Measurements from ENCODE around the gene SNX10.

DNA sequence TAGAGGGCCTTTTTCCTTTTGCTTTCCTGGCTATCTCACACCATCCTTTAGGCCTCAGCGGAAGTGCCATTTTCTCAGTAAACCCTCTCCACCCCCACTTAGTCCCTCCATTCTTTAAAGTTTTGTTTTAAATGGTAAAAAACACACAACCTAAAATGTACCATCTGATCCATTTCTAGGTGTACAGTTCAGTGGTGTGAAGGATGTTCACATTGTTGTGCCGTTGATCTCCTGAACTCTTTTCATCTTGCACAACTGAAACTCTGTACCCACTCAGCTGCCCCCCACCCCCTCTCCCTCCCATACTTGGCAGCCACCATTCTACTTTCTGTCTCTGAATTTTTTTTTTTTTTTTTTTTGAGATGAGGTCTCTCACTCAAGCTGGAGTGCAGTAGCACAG, 52.2 kb downstream of the SNX10 start:
- TF ChIP-seq POLR2A (IDR thresholded peaks at IDR 0.05) (no peak), CTCF (IDR thresholded peaks at IDR 0.05) (no peak)
